Left lung (tissue), 10 donors: ENCODE measurements around the gene RNF175. TPM values are rescaled to one million over a fixed set of nuclear protein-coding genes. Genes with fewer than 3 reads are reported as not detected.

Experiments
- ATAC-seq: fragments of 200-7000 bp; cut with Tn5 transposase; one replicate; pipeline ENCODE4 v1.9.1; 2020; ENCODE audit warnings: moderate library complexity
- DNase-seq, 4 donors: peaks; one replicate each; pipeline ENCODE4 v3.0.0-alpha.2; 2013 to 2020
- H3K27ac ChIP-seq, 2 donors: fragments of 200-600 bp; sonication (generic) in 1 of 2; one replicate each; pipeline versions ENCODE4 v1.5.0 to v1.8.0; 2020 to 2021
- H3K27me3 ChIP-seq, 2 donors: fragments of 200-600 bp; sonication (generic) in 1 of 2; one replicate each; pipeline versions ENCODE4 v1.5.0 to v1.8.0; 2020 to 2021
- H3K36me3 ChIP-seq, 2 donors: fragments of 200-600 bp; sonication (generic) in 1 of 2; one replicate each; pipeline versions ENCODE4 v1.5.0 to v1.8.0; 2020 to 2021
- H3K4me1 ChIP-seq, 2 donors: fragments of 200-600 bp; one replicate each; pipeline ENCODE4 v1.8.0; 2021
- H3K4me3 ChIP-seq, 2 donors: fragments of 200-600 bp; sonication (generic) in 1 of 2; one replicate each; pipeline versions ENCODE4 v1.5.0 to v1.8.0; 2020 to 2021; ENCODE audit warnings: mild to moderate bottlenecking in 1 of 2
- H3K9me3 ChIP-seq, 2 donors: fragments of 200-600 bp; sonication (generic) in 1 of 2; one replicate each; pipeline versions ENCODE4 v1.5.0 to v1.8.0; 2020 to 2021
- intact Hi-C, 2 donors: fragments of 100-400 bp; cut with DNase I; formaldehyde crosslinking; loops; one replicate each; pipeline versions ENCODE4 v1.11.2 to v1.14.2; 2022
- polyA plus RNA-seq, 6 donors: library from polyadenylated mRNA; unstranded; fragments of 120-200 nt; gene quantifications; one replicate each; pipeline ENCODE4 v1.2.1, GENCODE V29; 2013; ENCODE audit not compliant: insufficient read length in 6 of 6
- total RNA-seq, 2 donors: library from RNA; stranded (reverse); fragmentation: NEBNext Ultra II Directional; extraction: Animal tissue kit (Norgen Biotek cat#: 25700); gene quantifications; one replicate each; pipeline ENCODE4 v1.2.1, GENCODE V29; 2021
- TF ChIP-seq, protein P1 (sequence below), 2 donors: fragments of 200-600 bp; sonication (generic) in 1 of 2; IDR thresholded peaks; one replicate each; pipeline versions ENCODE4 v1.5.0 to v1.8.0; 2021; ENCODE audit warnings: antibody characterized with exemption in 2 of 2
- donor health status: DM: no; HTN: yes; CAD: no.
- donor health status: DM: no; HTN: no; CAD: no.

The RNF175 gene
- total and polyA plus RNA-seq, 8 donors, result 0.23 to 9.5 (median 7.2) TPM; not detected in 1

GRCh38 chr4:153804722-153805121, 44.9 kb upstream of the RNF175 start:
- Histone ChIP-seq H3K4me1 (no peaks in the 10 kb centered on the region), H3K27ac (no peak overlapping the region), H3K4me3 (no peak overlapping the region), H3K9me3 (no peaks in the 10 kb centered on the region), H3K36me3 (no peaks in the 10 kb centered on the region), H3K27me3 (peaks cover 0 to 10% of the 10 kb centered on the region in 2 donors)
- DNase-seq (peak in 1 of 4 donors; percentile 75), ATAC-seq (peak; percentile 39)
- intact Hi-C loops, result no loop called here
- TF ChIP-seq, protein P1, sequence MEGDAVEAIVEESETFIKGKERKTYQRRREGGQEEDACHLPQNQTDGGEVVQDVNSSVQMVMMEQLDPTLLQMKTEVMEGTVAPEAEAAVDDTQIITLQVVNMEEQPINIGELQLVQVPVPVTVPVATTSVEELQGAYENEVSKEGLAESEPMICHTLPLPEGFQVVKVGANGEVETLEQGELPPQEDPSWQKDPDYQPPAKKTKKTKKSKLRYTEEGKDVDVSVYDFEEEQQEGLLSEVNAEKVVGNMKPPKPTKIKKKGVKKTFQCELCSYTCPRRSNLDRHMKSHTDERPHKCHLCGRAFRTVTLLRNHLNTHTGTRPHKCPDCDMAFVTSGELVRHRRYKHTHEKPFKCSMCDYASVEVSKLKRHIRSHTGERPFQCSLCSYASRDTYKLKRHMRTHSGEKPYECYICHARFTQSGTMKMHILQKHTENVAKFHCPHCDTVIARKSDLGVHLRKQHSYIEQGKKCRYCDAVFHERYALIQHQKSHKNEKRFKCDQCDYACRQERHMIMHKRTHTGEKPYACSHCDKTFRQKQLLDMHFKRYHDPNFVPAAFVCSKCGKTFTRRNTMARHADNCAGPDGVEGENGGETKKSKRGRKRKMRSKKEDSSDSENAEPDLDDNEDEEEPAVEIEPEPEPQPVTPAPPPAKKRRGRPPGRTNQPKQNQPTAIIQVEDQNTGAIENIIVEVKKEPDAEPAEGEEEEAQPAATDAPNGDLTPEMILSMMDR (IDR thresholded peaks at IDR 0.05), result no peak

GRCh38 chr4:153799694-153800074, 39.9 kb upstream of the RNF175 start:
- Histone ChIP-seq H3K27ac (no peak overlapping the region), H3K36me3 (no peaks in the 10 kb centered on the region), H3K9me3 (no peaks in the 10 kb centered on the region), H3K4me1 (no peaks in the 10 kb centered on the region), H3K27me3 (peaks cover 0 to 47% of the 10 kb centered on the region in 2 donors), H3K4me3 (no peak overlapping the region)
- DNase-seq, result no peak
- peak; percentile 45 for ATAC-seq
- intact Hi-C loops, result no loop called here
- TF ChIP-seq, protein P1 (IDR thresholded peaks at IDR 0.05), result no peak

- no peak overlapping the region for H3K4me3 ChIP-seq
- H3K9me3 ChIP-seq, result no peaks in the 10 kb centered on the region
- TF ChIP-seq, protein P1 (IDR thresholded peaks at IDR 0.05), result no peak
- no peaks in the 10 kb centered on the region for H3K4me1 ChIP-seq
- peaks cover under 1 to 53% of the 10 kb centered on the region in 2 donors for H3K27me3 ChIP-seq
- ATAC-seq (peak; percentile 54), DNase-seq (no peak)
- intact Hi-C loops, result no loop called here
- no peaks in the 10 kb centered on the region for H3K36me3 ChIP-seq
- no peak overlapping the region for H3K27ac ChIP-seq
These were observed 39.3 kb upstream of the RNF175 start for GRCh38 chr4:153798901-153799693.

GRCh38 chr4:153798420-153798819, 38.6 kb upstream of the RNF175 start:
- intact Hi-C loops, result no loop called here
- no peaks in the 10 kb centered on the region for H3K36me3 ChIP-seq
- ATAC-seq, result no peak
- H3K4me3 ChIP-seq, result no peak overlapping the region
- no peaks in the 10 kb centered on the region for H3K9me3 ChIP-seq
- H3K27me3 ChIP-seq, result peaks cover 7 to 59% of the 10 kb centered on the region in 2 donors
- TF ChIP-seq, protein P1 (IDR thresholded peaks at IDR 0.05), result no peak
- no peaks in the 10 kb centered on the region for H3K4me1 ChIP-seq
- DNase-seq, result no peak
- H3K27ac ChIP-seq, result no peak overlapping the region

DNA sequence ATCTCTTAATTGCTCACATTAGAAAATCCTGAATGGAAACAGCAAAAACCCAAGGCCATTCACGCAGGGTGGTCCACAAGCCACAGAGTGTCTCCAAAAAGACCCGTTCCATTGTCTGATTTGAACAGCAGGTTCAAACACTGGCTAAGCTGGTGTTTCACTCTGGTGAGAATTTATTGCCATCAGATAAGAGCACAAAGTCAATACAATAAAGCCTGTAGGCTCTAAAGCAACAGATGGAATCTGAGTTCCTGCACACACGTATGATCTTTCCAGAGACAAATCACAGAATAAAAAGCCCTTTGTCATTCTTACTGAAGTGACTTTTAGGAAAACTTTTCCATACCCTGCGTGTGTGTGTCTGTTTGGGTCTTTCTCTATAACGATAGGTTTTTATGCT, 34.2 kb upstream of the RNF175 start:
- peaks cover 8 to 37% of the 10 kb centered on the region in 2 donors for H3K4me1 ChIP-seq
- H3K36me3 ChIP-seq, result no peaks in the 10 kb centered on the region
- H3K4me3 ChIP-seq, result no peak overlapping the region
- no peak for ATAC-seq
- TF ChIP-seq, protein P1 (IDR thresholded peaks at IDR 0.05), result no peak
- no peak overlapping the region for H3K27ac ChIP-seq
- no peaks in the 10 kb centered on the region for H3K9me3 ChIP-seq
- H3K27me3 ChIP-seq, result peaks cover 51 to 91% of the 10 kb centered on the region in 2 donors
- DNase-seq, result no peak
- intact Hi-C loops, result no loop called here
